ENCODE data around the gene RFWD3.

GRCh38 chr16:74666425-74667254 lies at the start of gene RFWD3:
- TF ChIP-seq CTCF (IDR thresholded peaks at IDR 0.05) (no peak), POLR2A (IDR thresholded peaks at IDR 0.05) (peak in 1 of 2 donors; percentile 43)

Measured in thyroid gland (tissue), 4 donors.